ENCODE measurements around the gene OR1N2. TPM values are rescaled to one million over a fixed set of nuclear protein-coding genes. Genes with fewer than 3 reads are reported as not detected.

Gene OR1N2, protein sequence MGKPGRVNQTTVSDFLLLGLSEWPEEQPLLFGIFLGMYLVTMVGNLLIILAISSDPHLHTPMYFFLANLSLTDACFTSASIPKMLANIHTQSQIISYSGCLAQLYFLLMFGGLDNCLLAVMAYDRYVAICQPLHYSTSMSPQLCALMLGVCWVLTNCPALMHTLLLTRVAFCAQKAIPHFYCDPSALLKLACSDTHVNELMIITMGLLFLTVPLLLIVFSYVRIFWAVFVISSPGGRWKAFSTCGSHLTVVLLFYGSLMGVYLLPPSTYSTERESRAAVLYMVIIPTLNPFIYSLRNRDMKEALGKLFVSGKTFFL
- total RNA-seq: under 1 TPM in 1 of 4 donors, not detected in 3; 0.48 TPM

- ATAC-seq (ENCODE audit: low FRiP score) (no peak), DNase-seq (ENCODE audit: low spot score) (no peak)
- TF ChIP-seq, protein P1, sequence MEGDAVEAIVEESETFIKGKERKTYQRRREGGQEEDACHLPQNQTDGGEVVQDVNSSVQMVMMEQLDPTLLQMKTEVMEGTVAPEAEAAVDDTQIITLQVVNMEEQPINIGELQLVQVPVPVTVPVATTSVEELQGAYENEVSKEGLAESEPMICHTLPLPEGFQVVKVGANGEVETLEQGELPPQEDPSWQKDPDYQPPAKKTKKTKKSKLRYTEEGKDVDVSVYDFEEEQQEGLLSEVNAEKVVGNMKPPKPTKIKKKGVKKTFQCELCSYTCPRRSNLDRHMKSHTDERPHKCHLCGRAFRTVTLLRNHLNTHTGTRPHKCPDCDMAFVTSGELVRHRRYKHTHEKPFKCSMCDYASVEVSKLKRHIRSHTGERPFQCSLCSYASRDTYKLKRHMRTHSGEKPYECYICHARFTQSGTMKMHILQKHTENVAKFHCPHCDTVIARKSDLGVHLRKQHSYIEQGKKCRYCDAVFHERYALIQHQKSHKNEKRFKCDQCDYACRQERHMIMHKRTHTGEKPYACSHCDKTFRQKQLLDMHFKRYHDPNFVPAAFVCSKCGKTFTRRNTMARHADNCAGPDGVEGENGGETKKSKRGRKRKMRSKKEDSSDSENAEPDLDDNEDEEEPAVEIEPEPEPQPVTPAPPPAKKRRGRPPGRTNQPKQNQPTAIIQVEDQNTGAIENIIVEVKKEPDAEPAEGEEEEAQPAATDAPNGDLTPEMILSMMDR (IDR thresholded peaks at IDR 0.05): no peak
Measured at GRCh38 chr9:122552812-122553211, at the start of gene OR1N2. OR1N2 (plus strand) TSS chr9:122553112; CDS start chr9:122553212, 100 bp downstream.

- ATAC-seq (ENCODE audit: low FRiP score) (no peak), DNase-seq (ENCODE audit: low spot score) (no peak)
- TF ChIP-seq, protein P1 (IDR thresholded peaks at IDR 0.05): no peak
Measured at GRCh38 chr9:122506964-122507363, 45.9 kb upstream of the OR1N2 start.

GRCh38 chr9:122510502-122510901 is 42.4 kb upstream of the OR1N2 start, which contains the start of gene OR1J2:
OR1J2 (plus strand) TSS chr9:122510802; CDS start chr9:122510802, 0 bp downstream.
- DNase-seq (ENCODE audit: low spot score): no peak
- no peak for ATAC-seq (ENCODE audit: low FRiP score)
- TF ChIP-seq, protein P1 (IDR thresholded peaks at IDR 0.05): no peak

- DNase-seq (ENCODE audit: low spot score) (no peak), ATAC-seq (ENCODE audit: low FRiP score) (no peak)
- TF ChIP-seq, protein P1 (IDR thresholded peaks at IDR 0.05): no peak
Measured at GRCh38 chr9:122518226-122518625, 34.7 kb upstream of the OR1N2 start.

- TF ChIP-seq, protein P1 (IDR thresholded peaks at IDR 0.05): no peak
- DNase-seq (ENCODE audit: low spot score) (no peak), ATAC-seq (ENCODE audit: low FRiP score) (no peak)
Measured at GRCh38 chr9:122518841-122519240, 34.1 kb upstream of the OR1N2 start, which contains the start of gene OR1J4. OR1J4 (plus strand) TSS chr9:122519141; CDS start chr9:122519141, 0 bp downstream.

DNA sequence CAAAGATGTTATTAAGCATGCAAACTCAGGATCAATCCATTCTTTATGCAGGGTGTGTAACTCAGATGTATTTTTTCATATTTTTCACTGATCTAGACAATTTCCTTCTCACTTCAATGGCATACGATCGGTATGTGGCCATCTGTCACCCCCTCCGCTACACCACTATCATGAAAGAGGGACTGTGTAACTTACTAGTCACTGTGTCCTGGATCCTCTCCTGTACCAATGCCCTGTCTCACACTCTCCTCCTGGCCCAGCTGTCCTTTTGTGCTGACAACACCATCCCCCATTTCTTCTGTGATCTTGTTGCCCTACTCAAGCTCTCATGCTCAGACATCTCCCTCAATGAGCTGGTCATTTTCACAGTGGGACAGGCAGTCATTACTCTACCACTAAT is 33.5 kb upstream of the OR1N2 start:
- TF ChIP-seq, protein P1 (IDR thresholded peaks at IDR 0.05): no peak
- no peak for DNase-seq (ENCODE audit: low spot score)
- ATAC-seq (ENCODE audit: low FRiP score): no peak

- TF ChIP-seq, protein P1 (IDR thresholded peaks at IDR 0.05): no peak
- no peak for ATAC-seq (ENCODE audit: low FRiP score)
- DNase-seq (ENCODE audit: low spot score): no peak
Measured at GRCh38 chr9:122526602-122527001, 26.3 kb upstream of the OR1N2 start.
